Eye (tissue), 1 donor: Measurements from ENCODE around the gene RPS19BP1.
"Not testable (repeated sequence)": the region's sequence is repeated elsewhere in the genome, so short reads cannot be mapped to it uniquely, and the experiment has no call there.

ENCODE experiments used
- DNase-seq: peaks from one replicate; pipeline ENCODE4 v3.0.0-alpha.2; 2015

The RPS19BP1 gene

DNA sequence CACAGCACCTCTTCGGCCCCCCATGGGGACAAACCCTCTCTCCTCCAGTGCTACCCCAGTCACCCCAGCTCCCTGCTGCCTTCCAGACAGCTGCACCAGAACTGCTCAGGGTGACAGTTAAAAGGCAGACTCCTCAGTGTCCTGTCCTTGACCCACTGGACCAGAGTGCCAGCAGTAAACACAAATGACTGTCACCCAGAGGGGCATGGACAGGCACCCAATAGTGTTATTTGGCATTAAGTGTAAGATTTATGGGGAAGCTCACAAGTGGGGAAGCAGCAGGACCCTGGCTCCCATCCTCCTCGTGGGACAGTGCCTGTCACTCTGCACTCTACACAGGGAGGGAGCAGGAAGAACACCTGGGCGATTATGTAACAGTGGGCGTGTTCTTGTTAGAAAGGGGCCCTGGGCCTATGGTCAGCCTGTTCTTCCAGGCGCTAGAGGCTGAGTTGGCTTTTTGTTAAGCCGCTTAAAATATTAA is 5.0 kb downstream of the RPS19BP1 start:
- no peak for DNase-seq

DNA sequence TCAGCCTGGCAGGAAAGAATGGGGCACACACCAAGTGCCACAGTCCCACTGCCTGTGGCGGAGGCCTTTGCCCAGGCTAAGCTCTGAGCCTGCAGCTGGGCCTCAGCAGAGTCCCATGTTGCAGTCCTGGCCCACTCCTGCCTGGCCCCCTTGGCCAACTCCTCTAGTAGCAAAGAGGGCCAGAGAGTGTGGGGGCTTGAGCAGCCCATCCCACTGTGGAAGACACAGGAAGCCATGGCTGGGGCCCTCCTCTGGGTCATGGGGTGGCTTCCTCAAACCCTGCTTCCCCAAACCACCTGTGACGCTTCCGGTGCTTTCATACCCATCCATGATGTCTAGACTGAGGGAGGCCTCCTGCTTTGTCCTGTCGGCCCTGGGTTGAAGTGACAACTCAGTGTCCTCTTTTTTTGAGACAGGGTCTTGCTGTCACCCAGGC is 5.8 kb downstream of the RPS19BP1 start:
- DNase-seq, result no peak

GRCh38 chr22:39525658-39525975 is 6.9 kb downstream of the RPS19BP1 start:
- DNase-seq, result no peak

DNA sequence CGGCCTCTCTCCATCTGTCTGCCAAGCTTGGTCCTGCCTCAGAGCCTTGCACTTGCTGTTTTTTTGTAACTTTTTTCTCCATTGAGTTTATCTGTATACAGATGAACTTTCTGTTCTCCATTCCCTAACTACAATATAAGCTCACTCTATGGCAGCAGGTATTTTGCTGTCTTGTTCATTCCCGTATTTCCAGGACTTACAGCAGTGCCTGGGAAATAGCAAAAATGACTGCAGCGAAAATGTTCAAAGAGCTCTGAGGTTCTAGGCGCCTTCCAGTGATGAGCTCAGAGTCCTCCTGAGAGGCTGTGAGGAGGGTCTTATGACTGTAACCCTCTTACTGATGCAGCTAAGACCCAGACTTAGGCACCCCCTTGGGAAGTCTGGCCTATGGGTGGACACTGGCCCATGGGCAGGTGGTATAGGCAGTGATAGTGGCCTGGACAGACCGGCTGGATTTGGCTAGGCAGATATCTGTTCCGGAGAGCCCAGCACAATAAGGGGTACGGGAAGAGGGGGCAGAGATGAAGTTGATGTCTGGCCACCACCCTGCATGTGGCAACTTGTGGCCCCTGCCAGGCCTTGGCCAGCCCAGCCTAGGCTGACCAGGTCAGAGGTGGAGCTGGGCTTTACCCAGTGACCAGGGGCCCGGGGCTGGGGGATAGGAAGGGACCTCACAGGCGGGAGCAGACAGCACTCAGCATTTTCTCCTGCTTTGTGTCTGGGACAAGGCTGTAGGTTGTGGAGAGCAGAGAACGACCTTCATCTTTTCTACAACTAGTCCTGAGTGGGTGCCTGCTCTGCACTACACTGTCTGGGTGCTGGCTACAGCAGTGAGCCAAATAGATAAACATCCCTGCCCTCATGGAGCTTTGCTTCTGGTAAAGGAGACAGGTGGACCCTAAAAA is 7.5 kb downstream of the RPS19BP1 start:
- DNase-seq, result no peak

DNA sequence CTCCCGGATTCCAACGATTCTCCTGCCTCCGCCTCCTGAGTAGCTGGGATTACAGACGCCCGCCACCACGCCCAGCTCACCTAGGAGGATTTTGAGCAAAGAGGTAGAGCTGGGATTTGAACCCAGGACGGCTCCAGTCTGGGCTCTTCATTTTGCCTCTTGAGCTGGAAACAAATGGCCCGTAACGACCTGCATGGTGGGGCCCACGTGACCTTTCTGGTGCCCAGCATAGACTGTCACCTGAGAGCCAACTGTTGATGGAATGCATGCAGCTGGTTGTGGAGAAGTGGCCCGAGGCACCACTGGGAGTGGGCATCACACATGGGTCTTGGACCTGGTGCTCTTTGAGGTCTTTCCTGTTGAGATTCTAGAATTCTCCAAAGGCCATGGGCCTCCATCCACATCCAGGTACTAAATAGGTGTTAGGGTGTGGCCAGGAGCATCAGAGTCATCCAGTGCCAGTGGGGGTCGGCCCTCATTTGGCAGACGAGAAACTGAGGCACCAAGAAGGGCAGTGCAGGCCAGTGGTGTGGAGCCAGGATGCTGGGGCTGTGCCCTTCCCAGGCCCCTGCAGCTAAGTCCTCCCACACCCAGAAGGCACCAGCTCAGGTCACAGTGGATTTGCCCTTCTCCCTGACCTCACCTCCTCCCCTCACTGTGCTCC is 8.3 kb downstream of the RPS19BP1 start:
- DNase-seq, result no peak

- no peak for DNase-seq
These were observed 9.8 kb downstream of the RPS19BP1 start for GRCh38 chr22:39522567-39523300.

DNA sequence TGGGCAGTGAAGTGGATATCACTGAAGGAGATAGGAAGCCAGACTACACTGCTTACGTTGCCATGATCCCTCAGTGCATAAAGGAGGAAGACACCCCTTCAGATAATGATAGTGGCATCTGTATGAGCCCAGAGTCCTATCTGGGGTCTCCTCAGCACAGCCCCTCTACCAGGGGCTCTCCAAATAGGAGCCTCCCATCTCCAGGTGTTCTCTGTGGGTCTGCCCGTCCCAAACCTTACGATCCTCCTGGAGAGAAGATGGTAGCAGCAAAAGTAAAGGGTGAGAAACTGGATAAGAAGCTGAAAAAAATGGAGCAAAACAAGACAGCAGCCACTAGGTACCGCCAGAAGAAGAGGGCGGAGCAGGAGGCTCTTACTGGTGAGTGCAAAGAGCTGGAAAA is 10.5 kb downstream of the RPS19BP1 start:
- not testable (repeated sequence) for DNase-seq

- not testable (repeated sequence) for DNase-seq
These were observed 11.3 kb downstream of the RPS19BP1 start for GRCh38 chr22:39521106-39521885.

GRCh38 chr22:39520226-39521105 is 12.1 kb downstream of the RPS19BP1 start, which contains the start of gene ATF4:
Gene ATF4 (plus strand): TSS chr22:39520562. CDS start chr22:39521446, 884 bp downstream.
- DNase-seq, result peak; percentile 100

- DNase-seq, result no peak
These were observed 12.8 kb downstream of the RPS19BP1 start for GRCh38 chr22:39519681-39520225.

- DNase-seq, result no peak
These were observed 13.4 kb downstream of the RPS19BP1 start for GRCh38 chr22:39518996-39519680.

DNA sequence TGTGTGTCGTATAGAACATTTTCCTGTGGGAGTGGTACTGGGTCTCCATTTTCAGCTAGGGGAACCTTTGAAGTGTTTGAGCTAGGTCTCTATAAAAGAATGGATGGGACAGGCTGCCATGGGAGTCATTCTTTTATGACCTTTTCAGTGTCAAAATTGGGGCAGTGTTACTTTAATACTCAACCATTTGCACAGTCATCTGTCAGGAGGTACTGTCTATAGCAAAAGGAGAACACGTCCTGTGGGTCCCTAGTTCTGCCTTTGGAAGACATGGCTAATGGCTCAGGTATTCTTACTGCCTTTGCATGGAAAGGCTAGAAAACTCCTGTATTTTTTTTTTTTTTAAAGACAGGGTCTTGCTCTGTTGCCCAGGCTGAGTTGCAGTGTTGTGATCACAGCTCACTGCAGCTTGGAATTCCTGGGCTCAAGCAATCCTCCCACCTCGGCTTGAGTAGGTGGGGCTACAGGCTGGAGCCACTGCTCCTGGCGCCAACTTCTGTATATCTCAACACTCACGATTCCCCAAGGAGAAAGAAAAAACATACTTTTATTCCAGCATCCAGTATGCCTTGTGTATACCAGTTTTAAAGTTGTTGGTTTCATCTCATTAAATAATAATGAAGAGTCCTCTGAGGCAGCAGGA is 14.3 kb downstream of the RPS19BP1 start:
- DNase-seq, result no peak

- DNase-seq, result no peak
These were observed 15.1 kb downstream of the RPS19BP1 start for GRCh38 chr22:39517470-39517869.

DNA sequence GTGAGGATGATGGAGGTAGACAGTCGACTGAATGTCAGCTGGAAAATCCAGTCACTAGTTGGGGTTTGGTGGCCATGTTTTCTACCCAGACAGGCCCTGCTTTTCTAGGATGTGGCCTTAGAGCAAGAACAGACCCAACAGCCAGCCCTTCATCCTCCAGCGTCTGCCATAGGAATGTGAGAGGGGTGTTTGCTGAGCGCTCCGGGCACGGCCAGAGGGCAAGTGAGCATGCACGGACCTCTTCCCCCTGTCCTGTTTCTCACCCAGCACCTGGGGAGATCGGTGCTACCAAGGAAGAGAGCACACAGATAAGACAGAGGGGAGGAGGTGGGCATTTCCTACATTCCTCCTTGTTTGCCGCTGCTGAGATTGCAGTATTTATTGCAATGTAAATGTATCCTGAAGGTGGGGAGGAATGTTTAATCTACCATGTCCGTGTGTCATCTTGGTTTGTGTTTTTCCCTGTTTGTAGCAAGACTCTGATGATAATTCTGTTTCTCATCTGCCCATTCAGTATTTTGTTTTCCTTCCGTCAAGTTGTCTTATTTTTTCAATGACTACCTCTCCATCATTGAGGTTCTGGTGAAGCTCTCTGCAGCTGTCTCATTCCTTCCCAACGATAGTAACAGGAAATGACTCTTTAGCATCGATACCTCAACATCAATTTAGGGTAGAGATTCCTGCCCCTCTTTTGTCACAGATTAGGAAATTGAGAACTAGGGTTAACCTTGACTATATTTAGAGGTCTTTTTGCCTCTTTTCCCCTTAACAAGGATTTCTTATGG is 17.1 kb downstream of the RPS19BP1 start:
- DNase-seq, result no peak

- peak; percentile 79 for DNase-seq
These were observed 18.1 kb downstream of the RPS19BP1 start for GRCh38 chr22:39514373-39514973.

DNA sequence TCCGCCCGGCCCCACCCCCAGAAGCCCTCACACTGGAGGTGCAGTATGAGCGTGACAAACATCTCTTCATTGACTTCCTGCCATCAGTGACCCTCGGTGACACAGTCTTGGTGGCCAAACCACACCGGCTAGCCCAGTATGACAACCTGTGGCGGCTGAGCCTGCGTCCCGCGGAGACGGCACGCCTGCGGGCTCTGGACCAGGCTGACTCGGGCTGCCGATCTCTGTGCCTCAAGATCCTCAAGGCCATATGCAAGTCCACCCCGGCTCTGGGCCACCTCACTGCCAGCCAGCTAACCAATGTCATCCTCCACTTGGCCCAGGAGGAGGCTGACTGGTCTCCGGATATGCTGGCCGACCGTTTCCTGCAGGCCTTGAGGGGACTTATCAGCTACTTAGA is 18.8 kb downstream of the RPS19BP1 start:
- no peak for DNase-seq

GRCh38 chr22:39512026-39512425 is 20.5 kb downstream of the RPS19BP1 start:
- no peak for DNase-seq

GRCh38 chr22:39511226-39511625 is 21.3 kb downstream of the RPS19BP1 start:
- DNase-seq, result no peak
